Measurements from ENCODE around the gene NCAPD3.

- TF ChIP-seq YY1 (IDR thresholded peaks at IDR 0.05; ENCODE audit: low read depth), result no peak
- TF ChIP-seq CEBPB (IDR thresholded peaks at IDR 0.05), result no peak
- no peak for TF ChIP-seq RAD21 (IDR thresholded peaks at IDR 0.05; ENCODE audit: low read depth)
- no peak for TF ChIP-seq REST (IDR thresholded peaks at IDR 0.05; ENCODE audit: low read depth)
- TF ChIP-seq TCF12 (IDR thresholded peaks at IDR 0.05; ENCODE audit: low read depth), result no peak
- TF ChIP-seq, protein P1, sequence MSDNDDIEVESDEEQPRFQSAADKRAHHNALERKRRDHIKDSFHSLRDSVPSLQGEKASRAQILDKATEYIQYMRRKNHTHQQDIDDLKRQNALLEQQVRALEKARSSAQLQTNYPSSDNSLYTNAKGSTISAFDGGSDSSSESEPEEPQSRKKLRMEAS (IDR thresholded peaks at IDR 0.05), result no peak
- no peak for TF ChIP-seq EP300 (IDR thresholded peaks at IDR 0.05; ENCODE audit: borderline replicate concordance)
- no peak for TF ChIP-seq NFIC (IDR thresholded peaks at IDR 0.05)
- TF ChIP-seq FOXM1 (IDR thresholded peaks at IDR 0.05; ENCODE audit: borderline replicate concordance, low read depth), result no peak
- TF ChIP-seq TEAD4 (IDR thresholded peaks at IDR 0.05), result no peak
These were observed 80.0 kb downstream of the NCAPD3 start for GRCh38 chr11:134143801-134144200.

Measured in Ishikawa (cell line).